Mucosa of descending colon (tissue), 3 donors: ENCODE data around the gene MICAL3. TPM values are rescaled to one million over a fixed set of nuclear protein-coding genes. Genes with fewer than 3 reads are reported as not detected.

Experiments
- ATAC-seq: fragments of 200-7000 bp; cut with Tn5 transposase; one replicate; pipeline ENCODE4 v1.9.1; 2020; ENCODE audit warnings: mild to moderate bottlenecking, moderate library complexity
- DNase-seq, 3 donors: peaks; one replicate each; pipeline ENCODE4 v3.0.0-alpha.2; 2020
- H3K36me3 ChIP-seq: fragments of 200-600 bp; one replicate; pipeline ENCODE4 v1.8.0; 2021; ENCODE audit warnings: low read depth, mild to moderate bottlenecking
- H3K4me1 ChIP-seq: fragments of 200-600 bp; one replicate; pipeline ENCODE4 v1.8.0; 2021; ENCODE audit warnings: low read depth, mild to moderate bottlenecking
- H3K4me3 ChIP-seq: fragments of 200-600 bp; one replicate; pipeline ENCODE4 v1.8.0; 2021; ENCODE audit warnings: mild to moderate bottlenecking
- H3K9me3 ChIP-seq: fragments of 200-600 bp; one replicate; pipeline ENCODE4 v1.8.0; 2021; ENCODE audit warnings: mild to moderate bottlenecking
- intact Hi-C, 2 donors: fragments of 100-400 bp; cut with DNase I in 1 of 2; cut with micrococcal nuclease in 1 of 2; formaldehyde crosslinking; loops; one replicate each; pipeline versions ENCODE4 v1.11.0 to v1.11.1; 2022; cut with DNase I, micrococcal nuclease
- total RNA-seq, 3 donors: library from RNA; stranded (reverse); fragmentation: NEBNext Ultra II Directional in 2 of 3; extraction: Animal tissue kit (Norgen Biotek cat#: 25700) in 2 of 3; gene quantifications; one replicate each; pipeline versions ENCODE4 v1.2.1 to v1.2.4, GENCODE V29; 2021 to 2023
- TF ChIP-seq, protein P1 (sequence below): fragments of 200-600 bp; IDR thresholded peaks from one replicate; pipeline ENCODE4 v1.8.0; 2022; ENCODE audit warnings: antibody characterized with exemption, mild to moderate bottlenecking
- donor health status: DM: no; HTN: no; CAD: no; lungs with moderate emphysema.
- donor health status: DM: no; HTN: no; CAD: no.
- donor health status: DM: no; HTN: yes; CAD: no.

Gene MICAL3
- total RNA-seq, 3 donors from 2014 or later, result 75.8 to 135 (median 129) TPM

DNA sequence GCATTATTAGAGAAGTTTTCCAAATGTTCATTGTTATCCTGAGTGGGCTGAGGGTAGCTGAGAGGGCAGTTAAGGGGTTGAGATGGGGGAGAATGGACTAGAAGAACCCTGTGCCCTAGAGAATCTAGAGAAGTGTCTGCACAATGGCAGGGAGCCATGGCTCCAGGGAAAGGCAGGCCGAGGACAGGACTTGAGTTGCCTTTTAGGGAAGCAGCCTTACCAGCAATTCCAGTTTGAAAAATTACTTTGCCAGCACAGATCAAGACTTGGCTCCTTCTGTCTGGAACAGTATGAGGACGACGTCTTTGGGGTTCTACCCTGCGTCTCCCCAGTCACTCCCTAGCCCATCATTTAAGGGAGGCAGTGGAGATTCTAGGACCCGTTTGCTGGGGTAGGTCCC lies 25.7 kb upstream of the MICAL3 start:
- ATAC-seq, result no peak
- TF ChIP-seq, protein P1, sequence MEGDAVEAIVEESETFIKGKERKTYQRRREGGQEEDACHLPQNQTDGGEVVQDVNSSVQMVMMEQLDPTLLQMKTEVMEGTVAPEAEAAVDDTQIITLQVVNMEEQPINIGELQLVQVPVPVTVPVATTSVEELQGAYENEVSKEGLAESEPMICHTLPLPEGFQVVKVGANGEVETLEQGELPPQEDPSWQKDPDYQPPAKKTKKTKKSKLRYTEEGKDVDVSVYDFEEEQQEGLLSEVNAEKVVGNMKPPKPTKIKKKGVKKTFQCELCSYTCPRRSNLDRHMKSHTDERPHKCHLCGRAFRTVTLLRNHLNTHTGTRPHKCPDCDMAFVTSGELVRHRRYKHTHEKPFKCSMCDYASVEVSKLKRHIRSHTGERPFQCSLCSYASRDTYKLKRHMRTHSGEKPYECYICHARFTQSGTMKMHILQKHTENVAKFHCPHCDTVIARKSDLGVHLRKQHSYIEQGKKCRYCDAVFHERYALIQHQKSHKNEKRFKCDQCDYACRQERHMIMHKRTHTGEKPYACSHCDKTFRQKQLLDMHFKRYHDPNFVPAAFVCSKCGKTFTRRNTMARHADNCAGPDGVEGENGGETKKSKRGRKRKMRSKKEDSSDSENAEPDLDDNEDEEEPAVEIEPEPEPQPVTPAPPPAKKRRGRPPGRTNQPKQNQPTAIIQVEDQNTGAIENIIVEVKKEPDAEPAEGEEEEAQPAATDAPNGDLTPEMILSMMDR, result no peak
- Histone ChIP-seq H3K9me3 (no peaks in the 10 kb centered on the region), H3K4me1 (peaks cover under 1% of the 10 kb centered on the region), H3K36me3 (no peaks in the 10 kb centered on the region), H3K4me3 (no peak overlapping the region)
- intact Hi-C loops, result no loop called here
- DNase-seq, result no peak

- DNase-seq (peak in 1 of 3 donors; percentile 32), ATAC-seq (peak; percentile 63)
- peaks cover 7% of the 10 kb centered on the region for H3K4me1 ChIP-seq
- intact Hi-C loops, result no loop called here
- H3K36me3 ChIP-seq, result no peaks in the 10 kb centered on the region
- H3K4me3 ChIP-seq, result no peak overlapping the region
- TF ChIP-seq, protein P1, result no peak
- no peaks in the 10 kb centered on the region for H3K9me3 ChIP-seq
Measured at GRCh38 chr22:18048441-18048898, 24.1 kb upstream of the MICAL3 start.

DNA sequence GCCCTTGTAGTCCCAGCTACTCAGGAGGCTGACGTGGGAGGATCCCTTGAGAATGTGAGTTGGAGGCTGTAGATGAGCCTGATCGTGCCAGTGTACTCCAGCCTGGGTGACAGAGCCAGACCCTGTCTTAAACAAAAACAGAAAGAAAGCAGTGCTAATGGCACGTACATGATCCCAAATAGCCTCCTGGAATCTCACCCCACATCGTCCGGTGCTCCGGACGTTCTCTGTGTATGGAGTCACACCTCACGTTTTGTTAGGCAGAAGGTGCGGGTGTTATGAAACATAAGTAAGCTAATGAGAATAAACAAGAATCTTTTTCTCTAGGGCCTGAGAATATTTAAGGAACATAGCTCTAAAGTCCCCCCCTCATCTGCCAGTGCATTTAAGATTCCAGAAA lies 23.7 kb upstream of the MICAL3 start:
- no peak for ATAC-seq
- Histone ChIP-seq H3K4me3 (no peak overlapping the region), H3K36me3 (no peaks in the 10 kb centered on the region), H3K4me1 (peaks cover 7% of the 10 kb centered on the region), H3K9me3 (no peaks in the 10 kb centered on the region)
- no peak for DNase-seq
- intact Hi-C loops, result no loop called here
- TF ChIP-seq, protein P1, result no peak

- intact Hi-C loops, result no loop called here
- peaks cover 7% of the 10 kb centered on the region for H3K4me1 ChIP-seq
- ATAC-seq (no peak), DNase-seq (no peak)
- no peak overlapping the region for H3K4me3 ChIP-seq
- no peaks in the 10 kb centered on the region for H3K9me3 ChIP-seq
- TF ChIP-seq, protein P1, result no peak
- H3K36me3 ChIP-seq, result no peaks in the 10 kb centered on the region
Measured at GRCh38 chr22:18045794-18046193, 21.4 kb upstream of the MICAL3 start.

GRCh38 chr22:18044548-18045271 lies 20.3 kb upstream of the MICAL3 start:
- intact Hi-C loops, result no loop called here
- Histone ChIP-seq H3K4me3 (no peak overlapping the region), H3K9me3 (no peaks in the 10 kb centered on the region), H3K36me3 (no peaks in the 10 kb centered on the region), H3K4me1 (peaks cover 7% of the 10 kb centered on the region)
- peak; percentile 74 for ATAC-seq
- peak in 2 of 3 donors; percentile 48 to 60 for DNase-seq
- TF ChIP-seq, protein P1, result no peak
